DOHH2 (cell line): ENCODE data around the gene GPR75.

ENCODE experiments used
- H3F3A ChIP-seq: fragments of 200-600 bp; sonication (generic), shearing (Covaris generic); 2 replicates; pipeline ENCODE4 v1.6.0; 2016; ENCODE audit warnings: antibody characterized with exemption, mild to moderate bottlenecking; ENCODE audit not compliant: control insufficient read depth, insufficient read depth
- H3K27ac ChIP-seq: fragments of 200-600 bp; sonication (generic); 2 replicates; pipeline ENCODE4 v1.5.1; 2014; ENCODE audit warnings: low read depth, mild to moderate bottlenecking, low read length, moderate library complexity
- H3K27me3 ChIP-seq: fragments of 200-600 bp; sonication (generic); 2 replicates; pipeline ENCODE4 v1.6.1; 2014; ENCODE audit warnings: mild to moderate bottlenecking, low read length, mixed read lengths; ENCODE audit not compliant: control insufficient read depth
- H3K36me3 ChIP-seq: fragments of 200-600 bp; sonication (generic); 2 replicates; pipeline ENCODE4 v1.6.1; 2014; ENCODE audit warnings: mild to moderate bottlenecking, low read length, moderate library complexity, mixed read lengths; ENCODE audit not compliant: control insufficient read depth
- H3K4me1 ChIP-seq: fragments of 200-600 bp; sonication (generic); 2 replicates; pipeline ENCODE4 v1.6.1; 2014; ENCODE audit warnings: mild to moderate bottlenecking, low read length, mixed read lengths; ENCODE audit not compliant: control insufficient read depth
- H3K4me2 ChIP-seq: fragments of 200-600 bp; sonication (generic); 2 replicates; pipeline ENCODE4 v1.6.0; 2014; ENCODE audit warnings: mild to moderate bottlenecking, low read length, moderate library complexity
- H3K4me3 ChIP-seq: fragments of 200-600 bp; sonication (generic); 2 replicates; pipeline ENCODE4 v1.5.1; 2014; ENCODE audit warnings: mild to moderate bottlenecking, low read length, mixed read lengths
- H3K79me2 ChIP-seq: fragments of 200-600 bp; sonication (generic); 2 replicates; pipeline ENCODE4 v1.6.1; 2014; ENCODE audit warnings: mild to moderate bottlenecking, low read length, mixed read lengths; ENCODE audit not compliant: control insufficient read depth
- H3K9me2 ChIP-seq: fragments of 200-600 bp; sonication (generic); replicated peaks from 2 replicates; pipeline ENCODE4 v1.6.1; 2014; ENCODE audit warnings: mild to moderate bottlenecking, low read length, mixed read lengths; ENCODE audit not compliant: control insufficient read depth
- H3K9me3 ChIP-seq: fragments of 200-600 bp; sonication (generic); 2 replicates; pipeline ENCODE4 v1.6.1; 2014; ENCODE audit warnings: antibody characterized with exemption, low read length, mixed read lengths; ENCODE audit not compliant: control insufficient read depth, insufficient read depth
- H4K20me1 ChIP-seq: fragments of 200-600 bp; sonication (generic); 2 replicates; pipeline ENCODE4 v1.6.0; 2014; ENCODE audit warnings: low read depth, mild to moderate bottlenecking, antibody characterized with exemption, low read length, moderate library complexity; ENCODE audit not compliant: control insufficient read depth, insufficient read depth
- EZH2phosphoT487 ChIP-seq: fragments of 200-600 bp; sonication (generic); IDR thresholded peaks from 2 replicates; pipeline ENCODE4 v1.6.1; 2017; ENCODE audit warnings: borderline replicate concordance, mild to moderate bottlenecking, antibody characterized with exemption, low read length, moderate library complexity, mixed read lengths
- TF ChIP-seq, protein P1 (sequence below): fragments of 200-600 bp; sonication (generic); IDR thresholded peaks from one replicate; pipeline ENCODE4 v1.5.1; 2014; ENCODE audit warnings: antibody characterized with exemption, mild to moderate bottlenecking, low read depth, low read length; ENCODE audit not compliant: poor library complexity, severe bottlenecking

The GPR75 gene

DNA sequence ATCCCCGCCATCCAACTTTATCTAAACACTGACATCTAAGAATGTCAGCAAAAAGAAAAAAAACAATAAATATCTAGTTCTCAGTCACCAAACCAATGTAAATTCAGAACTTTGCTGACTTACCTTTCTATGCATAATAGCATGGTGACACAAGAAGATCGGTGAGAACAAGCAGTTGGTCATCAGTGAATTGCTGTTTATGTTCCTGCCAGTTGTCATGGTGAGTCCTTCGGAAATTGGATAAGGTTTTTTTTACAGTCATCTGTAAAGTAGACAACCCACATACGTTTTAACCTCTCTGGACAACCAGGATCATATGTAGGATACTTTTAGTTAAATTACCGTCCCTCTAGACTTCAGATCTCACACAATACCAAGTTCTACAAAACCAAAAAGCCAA, 6.2 kb upstream of the GPR75 start:
- Histone ChIP-seq H3K4me1 (no peaks in the 10 kb centered on the region), H3K9me2 (no peaks in the 10 kb centered on the region), H3K27ac (no peak overlapping the region), H3K9me3 (no peaks in the 10 kb centered on the region), H3F3A (0 out of 2 replicates have a peak, but pooled peaks cover 2% of the 10 kb centered on the region), H3K79me2 (no peaks in the 10 kb centered on the region), H3K4me2 (no peak overlapping the region), H3K4me3 (no peak overlapping the region), H3K27me3 (no peaks in the 10 kb centered on the region), H4K20me1 (no peaks in the 10 kb centered on the region), H3K36me3 (peaks cover 60% of the 10 kb centered on the region)
- no peak for TF ChIP-seq EZH2phosphoT487
- TF ChIP-seq, protein P1, sequence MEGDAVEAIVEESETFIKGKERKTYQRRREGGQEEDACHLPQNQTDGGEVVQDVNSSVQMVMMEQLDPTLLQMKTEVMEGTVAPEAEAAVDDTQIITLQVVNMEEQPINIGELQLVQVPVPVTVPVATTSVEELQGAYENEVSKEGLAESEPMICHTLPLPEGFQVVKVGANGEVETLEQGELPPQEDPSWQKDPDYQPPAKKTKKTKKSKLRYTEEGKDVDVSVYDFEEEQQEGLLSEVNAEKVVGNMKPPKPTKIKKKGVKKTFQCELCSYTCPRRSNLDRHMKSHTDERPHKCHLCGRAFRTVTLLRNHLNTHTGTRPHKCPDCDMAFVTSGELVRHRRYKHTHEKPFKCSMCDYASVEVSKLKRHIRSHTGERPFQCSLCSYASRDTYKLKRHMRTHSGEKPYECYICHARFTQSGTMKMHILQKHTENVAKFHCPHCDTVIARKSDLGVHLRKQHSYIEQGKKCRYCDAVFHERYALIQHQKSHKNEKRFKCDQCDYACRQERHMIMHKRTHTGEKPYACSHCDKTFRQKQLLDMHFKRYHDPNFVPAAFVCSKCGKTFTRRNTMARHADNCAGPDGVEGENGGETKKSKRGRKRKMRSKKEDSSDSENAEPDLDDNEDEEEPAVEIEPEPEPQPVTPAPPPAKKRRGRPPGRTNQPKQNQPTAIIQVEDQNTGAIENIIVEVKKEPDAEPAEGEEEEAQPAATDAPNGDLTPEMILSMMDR = no peak

GRCh38 chr2:53865264-53865663, 5.5 kb upstream of the GPR75 start:
- H3K27me3 ChIP-seq = no peaks in the 10 kb centered on the region
- H4K20me1 ChIP-seq = no peaks in the 10 kb centered on the region
- H3K4me3 ChIP-seq = no peak overlapping the region
- no peak overlapping the region for H3K27ac ChIP-seq
- H3K79me2 ChIP-seq = no peaks in the 10 kb centered on the region
- no peak for TF ChIP-seq EZH2phosphoT487
- TF ChIP-seq, protein P1 = no peak
- 0 out of 2 replicates have a peak, but pooled peaks cover 2% of the 10 kb centered on the region for H3F3A ChIP-seq
- no peaks in the 10 kb centered on the region for H3K9me3 ChIP-seq
- H3K4me1 ChIP-seq = no peaks in the 10 kb centered on the region
- peaks cover 60% of the 10 kb centered on the region for H3K36me3 ChIP-seq
- no peak overlapping the region for H3K4me2 ChIP-seq
- H3K9me2 ChIP-seq = no peaks in the 10 kb centered on the region

GRCh38 chr2:53863538-53864227, 3.9 kb upstream of the GPR75 start:
- no peaks in the 10 kb centered on the region for H3K79me2 ChIP-seq
- no peaks in the 10 kb centered on the region for H4K20me1 ChIP-seq
- H3K9me2 ChIP-seq = no peaks in the 10 kb centered on the region
- H3K27ac ChIP-seq = no peak overlapping the region
- no peak overlapping the region for H3K4me2 ChIP-seq
- no peaks in the 10 kb centered on the region for H3K27me3 ChIP-seq
- H3K4me1 ChIP-seq = no peaks in the 10 kb centered on the region
- TF ChIP-seq, protein P1 = no peak
- no peak for TF ChIP-seq EZH2phosphoT487
- H3K4me3 ChIP-seq = no peak overlapping the region
- H3F3A ChIP-seq = 0 out of 2 replicates have a peak, but pooled peaks cover 2% of the 10 kb centered on the region
- H3K36me3 ChIP-seq = peaks cover 48% of the 10 kb centered on the region
- no peaks in the 10 kb centered on the region for H3K9me3 ChIP-seq
